Measurements from ENCODE around the gene HMGN4.
"Not testable (repeated sequence)": the region's sequence is repeated elsewhere in the genome, so short reads cannot be mapped to it uniquely, and the experiment has no call there.

HMGN4 gene

DNA sequence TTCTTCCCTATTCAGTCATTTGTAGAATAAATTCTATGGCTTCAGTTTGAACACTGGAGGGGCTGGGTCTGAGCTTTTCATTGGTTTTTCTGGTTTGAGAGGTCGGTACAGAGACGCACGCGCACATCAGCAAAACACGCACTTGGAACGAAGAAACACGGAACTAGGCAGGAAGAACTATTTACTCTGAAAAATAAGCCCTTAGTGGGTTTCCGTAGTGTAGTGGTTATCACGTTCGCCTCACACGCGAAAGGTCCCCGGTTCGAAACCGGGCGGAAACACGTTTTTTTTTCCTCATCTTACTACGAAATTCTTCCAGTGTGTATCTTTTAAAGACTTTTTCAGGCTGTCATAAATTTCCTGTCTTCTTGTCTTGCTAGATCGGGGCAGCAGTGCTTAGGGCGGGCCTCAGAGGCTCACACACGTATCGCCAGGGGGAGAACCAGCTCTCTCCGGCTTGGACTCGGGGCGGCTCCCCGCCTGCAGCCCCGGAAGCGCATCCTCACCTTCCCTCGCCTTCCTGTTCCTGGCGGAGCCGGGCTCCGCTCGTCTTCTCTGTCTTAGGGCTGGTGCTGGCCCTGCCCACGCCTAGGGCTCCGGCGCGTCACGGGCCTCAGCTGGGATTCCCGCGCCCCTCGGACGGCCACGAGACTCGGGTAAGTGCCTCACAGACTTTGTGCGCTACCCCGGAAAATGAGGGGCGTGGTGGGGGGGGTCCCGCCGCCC is at the start of gene HMGN4:
HMGN4 (plus strand) TSS at position 521 of the 726 bp plus-strand sequence. CDS start 6,841 bp downstream, outside the sequence.
- peak; percentile 93 for DNase-seq

DNA sequence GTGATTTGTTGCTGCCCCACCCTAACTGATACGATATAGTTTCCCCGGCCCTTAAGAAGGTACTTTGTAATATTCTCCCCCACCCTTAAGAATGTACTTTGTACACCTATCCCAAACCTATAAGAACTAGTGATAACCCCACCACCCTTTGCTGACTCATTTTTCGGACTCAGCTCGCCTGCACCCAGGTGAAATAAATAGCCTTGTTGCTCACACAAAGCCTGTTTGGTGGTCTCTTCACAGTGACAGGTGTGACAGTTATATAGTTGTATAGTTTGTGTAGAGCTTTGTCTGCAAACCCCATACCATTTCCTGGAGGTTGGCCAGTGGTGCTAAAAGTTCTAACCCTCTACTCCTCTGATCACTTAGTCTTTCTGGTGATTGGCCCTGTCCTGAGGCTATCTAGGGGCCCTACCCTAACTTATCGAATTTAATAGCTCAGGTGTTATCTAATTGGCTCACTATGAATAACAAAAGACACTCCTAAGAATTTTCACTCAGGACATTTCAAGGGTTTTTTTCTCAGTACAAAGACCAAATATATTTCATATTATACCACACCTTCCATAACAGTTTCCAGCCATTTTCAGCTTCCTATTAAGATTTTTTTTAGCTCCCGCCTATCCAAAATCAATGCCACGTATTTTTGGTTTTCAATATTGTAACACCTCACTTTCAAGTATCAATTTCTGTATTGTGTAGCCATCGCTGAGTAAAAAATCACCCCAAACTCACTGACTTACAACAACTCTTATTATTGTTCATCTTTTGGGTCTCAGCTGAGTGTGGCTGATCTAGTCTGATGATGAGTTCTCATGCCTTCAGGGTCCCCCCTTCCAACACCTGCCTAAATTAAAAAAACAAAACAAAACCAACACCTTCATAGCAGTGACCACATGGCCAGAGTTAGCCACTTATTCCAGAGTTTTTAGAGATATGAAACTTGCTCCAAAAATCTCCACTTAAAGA is 47.9 kb upstream of the HMGN4 start:
- no peak for DNase-seq

DNA sequence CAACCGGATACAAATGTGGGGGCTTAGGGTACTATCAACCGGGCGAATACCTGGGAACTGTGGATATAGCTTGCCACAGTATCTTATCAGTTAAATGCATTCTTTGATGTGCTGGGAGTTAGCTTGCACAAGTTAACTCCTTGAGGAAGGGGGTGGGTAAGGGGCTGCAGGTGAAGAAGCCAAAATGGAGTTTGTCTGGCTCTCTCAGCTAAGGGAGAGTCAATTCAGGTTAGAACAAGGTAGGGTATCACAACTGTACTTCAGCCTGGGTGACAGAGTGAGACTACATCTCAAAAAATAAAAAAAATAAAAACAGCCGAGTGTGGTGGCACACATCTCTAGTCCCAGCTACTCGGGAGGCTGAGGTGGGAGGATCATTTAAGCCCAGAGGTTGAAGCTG is 46.6 kb upstream of the HMGN4 start:
- DNase-seq = no peak

DNA sequence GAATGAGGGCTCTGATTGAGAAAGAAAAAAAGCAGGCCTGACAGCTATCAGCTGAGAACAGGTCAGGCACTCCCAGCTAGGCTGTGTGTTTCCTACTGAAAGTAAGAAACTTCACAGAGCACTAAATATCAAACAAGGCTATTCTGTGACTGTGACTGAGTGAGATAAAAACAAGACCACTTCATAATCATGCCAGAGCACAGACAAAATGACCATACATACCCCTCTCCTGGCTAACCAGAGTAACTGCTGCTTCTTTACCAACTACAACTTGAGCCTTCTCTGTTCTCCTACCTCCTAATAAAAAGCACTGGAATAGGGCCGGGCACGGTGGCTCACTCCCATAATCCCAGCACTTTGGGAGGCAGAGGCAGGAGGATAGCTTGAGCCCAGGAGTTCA is 44.9 kb upstream of the HMGN4 start:
- DNase-seq = peak; percentile 87

DNA sequence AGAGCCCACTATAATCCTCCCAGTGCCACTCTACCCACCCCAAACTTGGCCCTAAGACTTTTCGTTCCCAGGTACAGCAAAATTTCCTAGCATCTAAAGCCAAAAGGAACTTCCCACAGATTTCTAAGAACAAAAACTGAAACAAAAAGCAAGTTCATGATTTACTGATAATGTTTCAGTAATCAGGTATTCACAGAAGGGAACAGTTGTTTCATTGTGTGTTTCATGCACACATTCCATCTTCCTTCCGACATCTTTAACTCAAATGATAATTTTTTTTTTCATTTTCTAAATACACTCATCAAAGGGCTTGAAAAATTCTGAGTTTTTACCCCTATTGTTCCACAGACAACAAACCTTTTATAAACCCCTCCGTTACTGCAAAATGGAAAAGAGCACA is 44.0 kb upstream of the HMGN4 start:
- DNase-seq = no peak

DNA sequence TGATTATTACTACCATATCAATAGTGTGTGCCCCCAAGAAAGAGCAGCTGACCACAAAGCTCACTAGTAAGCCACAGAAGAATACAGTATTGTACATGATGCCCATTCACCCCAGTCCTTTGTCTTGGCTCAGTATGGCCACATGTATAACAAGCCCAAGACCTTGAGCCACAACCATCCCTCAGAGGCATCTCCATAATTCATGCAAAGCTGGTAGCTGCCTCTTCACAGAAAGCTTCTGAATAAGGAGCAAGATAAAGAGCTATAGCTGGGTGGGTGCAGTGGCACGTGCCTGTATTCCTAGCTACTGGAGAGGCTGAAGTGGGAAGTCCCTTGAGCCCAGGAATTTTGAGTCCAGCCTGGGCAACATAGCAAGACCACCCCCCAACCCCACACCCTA is 42.9 kb upstream of the HMGN4 start:
- no peak for DNase-seq

DNA sequence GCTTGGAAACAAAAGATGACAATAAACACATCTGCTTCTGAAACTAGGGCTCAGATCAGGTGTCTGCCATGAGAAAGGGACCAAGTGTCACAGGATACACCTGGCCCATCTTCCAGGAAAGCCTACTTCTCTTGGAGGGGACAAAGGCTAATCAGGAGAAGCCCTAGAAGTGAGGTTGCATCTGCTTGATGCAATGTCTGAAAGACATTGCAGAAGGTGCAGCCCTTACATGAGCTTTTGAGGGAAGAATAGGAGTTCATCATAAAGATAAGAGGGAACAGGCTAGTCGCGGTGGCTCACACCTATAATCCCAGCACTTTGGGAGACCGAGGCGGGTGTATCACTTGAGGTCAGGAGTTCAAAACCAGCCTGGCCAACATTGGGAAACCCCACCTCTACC is 40.6 kb upstream of the HMGN4 start:
- no peak for DNase-seq

DNA sequence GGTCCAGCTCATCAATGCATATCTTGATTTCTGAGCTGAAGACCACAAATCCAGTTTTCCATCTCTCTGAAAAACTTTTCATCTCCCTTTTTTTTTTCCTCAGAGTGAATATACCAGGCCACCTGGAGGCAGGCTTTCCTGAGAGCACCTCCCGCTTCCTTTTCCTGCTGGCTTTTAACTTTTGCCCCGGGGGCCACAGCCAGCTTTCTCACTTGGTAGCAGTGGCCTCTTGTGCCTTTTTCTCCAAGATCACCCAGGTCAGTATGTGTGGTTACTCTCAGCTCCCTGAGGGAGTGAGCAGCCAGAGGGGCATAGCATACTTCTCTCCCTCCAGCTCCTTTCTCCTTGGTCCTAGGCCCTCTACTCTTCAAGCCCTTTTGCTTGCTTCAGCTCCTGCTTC is 38.1 kb upstream of the HMGN4 start, which contains the start of gene BTN1A1:
BTN1A1 (plus strand) TSS at position 202 of the 400 bp plus-strand sequence. CDS start 984 bp downstream, outside the sequence.
- no peak for DNase-seq

DNA sequence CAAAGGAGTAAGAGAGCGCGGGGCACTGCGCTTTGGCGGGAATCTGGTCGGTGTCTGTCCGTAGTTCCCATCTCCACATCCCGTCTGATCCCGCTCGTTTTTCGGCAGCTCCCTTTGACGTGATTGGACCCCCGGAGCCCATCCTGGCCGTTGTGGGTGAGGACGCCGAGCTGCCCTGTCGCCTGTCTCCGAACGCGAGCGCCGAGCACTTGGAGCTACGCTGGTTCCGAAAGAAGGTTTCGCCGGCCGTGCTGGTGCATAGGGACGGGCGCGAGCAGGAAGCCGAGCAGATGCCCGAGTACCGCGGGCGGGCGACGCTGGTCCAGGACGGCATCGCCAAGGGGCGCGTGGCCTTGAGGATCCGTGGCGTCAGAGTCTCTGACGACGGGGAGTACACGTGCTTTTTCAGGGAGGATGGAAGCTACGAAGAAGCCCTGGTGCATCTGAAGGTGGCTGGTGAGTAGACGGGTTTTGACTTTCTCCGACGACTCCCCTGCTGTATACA is 36.6 kb upstream of the HMGN4 start:
- DNase-seq = no peak

DNA sequence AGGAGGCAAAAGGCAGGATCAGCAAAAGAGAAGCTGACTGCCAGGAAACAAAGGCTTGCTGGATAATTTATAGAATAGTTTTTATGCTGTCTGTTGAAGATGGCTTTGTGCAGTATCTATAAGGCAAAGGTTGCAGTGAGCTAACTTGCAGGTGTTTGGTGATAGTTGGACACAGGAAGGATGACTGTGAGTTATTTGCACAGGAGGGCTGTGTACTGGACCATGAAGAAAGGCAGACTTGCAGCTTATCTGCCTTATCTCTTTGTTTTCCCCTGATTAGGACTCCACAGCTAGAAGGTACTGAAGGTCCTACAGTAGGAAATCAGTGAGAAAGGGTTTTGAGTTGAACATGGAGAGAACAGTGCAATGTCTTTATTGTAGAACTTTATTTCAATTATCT is 36.0 kb upstream of the HMGN4 start:
- DNase-seq = no peak

DNA sequence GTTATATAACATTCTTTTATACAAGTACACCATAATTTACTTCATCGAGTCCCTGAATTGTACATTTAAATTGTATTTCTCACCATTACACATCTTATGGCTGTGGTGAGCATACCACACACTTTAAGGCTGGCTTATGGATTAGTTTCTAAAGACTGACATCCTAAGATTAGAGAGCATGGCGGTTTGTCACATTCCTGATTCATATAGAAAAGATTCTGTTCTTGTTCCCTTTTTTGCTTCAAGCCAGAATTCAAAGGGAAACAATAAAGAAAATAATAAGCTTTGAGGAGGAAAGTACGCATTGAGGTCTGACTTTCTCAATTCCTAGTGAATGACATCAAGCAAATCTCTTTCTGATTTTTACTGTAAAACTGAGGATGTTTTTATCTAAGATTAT is 35.5 kb upstream of the HMGN4 start:
- no peak for DNase-seq

DNA sequence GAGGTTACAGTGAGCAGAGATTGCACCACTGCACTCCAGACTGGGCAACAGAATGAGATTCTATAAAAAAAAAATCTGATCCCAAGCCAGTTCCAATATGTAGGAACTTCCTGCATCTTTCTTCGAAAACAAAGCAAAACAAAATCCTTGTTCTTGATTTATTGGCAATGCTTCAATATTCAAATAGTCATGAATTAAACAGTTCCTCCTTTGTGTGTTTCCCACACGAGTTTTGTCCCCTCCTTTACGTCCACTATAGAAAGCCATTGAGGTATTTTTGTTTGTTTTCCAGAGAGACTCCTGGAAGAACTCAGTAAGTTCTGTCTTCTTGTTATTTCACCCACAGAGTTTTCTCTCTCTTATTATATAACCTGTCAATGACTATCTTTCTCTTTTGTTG is 30.5 kb upstream of the HMGN4 start:
- DNase-seq = no peak

DNA sequence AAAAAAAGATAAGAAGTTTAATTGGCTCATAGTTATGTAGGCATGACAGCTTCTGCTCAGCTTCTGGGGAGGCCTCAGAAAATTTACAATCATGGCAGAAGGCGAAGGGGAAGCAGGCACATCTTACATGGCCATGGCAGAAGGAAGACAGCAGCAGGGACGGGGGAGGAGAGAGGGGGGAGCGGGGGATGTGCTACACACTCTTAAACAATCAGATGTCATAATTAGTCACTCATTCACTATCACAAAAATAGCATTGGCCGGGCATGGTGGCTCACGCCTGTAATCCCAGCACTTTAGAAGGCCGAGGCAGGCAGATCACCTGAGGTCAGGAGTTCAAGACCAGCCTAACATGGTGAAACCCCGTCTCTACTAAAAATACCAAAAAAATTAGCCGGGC is 27.1 kb upstream of the HMGN4 start:
- DNase-seq = not testable (repeated sequence)

DNA sequence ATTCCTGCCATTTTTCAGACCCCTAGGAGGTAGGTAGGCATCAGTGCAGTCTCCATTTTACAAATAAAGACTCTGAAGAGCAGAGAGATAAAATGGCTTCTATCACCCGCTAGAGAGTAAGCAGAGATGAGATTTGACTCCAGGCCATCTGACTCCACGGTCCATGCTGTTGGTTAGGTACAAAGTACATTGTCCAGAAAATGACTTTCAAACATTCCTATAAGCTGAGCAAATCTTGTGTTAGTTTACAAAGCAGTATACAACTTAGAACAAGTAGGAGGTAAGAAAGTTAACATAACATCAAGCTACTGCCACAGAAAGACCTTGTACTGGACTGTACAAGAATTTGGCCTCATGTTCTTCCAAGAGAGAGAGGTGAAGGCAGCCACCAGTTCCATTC is 23.2 kb upstream of the HMGN4 start:
- DNase-seq = no peak

DNA sequence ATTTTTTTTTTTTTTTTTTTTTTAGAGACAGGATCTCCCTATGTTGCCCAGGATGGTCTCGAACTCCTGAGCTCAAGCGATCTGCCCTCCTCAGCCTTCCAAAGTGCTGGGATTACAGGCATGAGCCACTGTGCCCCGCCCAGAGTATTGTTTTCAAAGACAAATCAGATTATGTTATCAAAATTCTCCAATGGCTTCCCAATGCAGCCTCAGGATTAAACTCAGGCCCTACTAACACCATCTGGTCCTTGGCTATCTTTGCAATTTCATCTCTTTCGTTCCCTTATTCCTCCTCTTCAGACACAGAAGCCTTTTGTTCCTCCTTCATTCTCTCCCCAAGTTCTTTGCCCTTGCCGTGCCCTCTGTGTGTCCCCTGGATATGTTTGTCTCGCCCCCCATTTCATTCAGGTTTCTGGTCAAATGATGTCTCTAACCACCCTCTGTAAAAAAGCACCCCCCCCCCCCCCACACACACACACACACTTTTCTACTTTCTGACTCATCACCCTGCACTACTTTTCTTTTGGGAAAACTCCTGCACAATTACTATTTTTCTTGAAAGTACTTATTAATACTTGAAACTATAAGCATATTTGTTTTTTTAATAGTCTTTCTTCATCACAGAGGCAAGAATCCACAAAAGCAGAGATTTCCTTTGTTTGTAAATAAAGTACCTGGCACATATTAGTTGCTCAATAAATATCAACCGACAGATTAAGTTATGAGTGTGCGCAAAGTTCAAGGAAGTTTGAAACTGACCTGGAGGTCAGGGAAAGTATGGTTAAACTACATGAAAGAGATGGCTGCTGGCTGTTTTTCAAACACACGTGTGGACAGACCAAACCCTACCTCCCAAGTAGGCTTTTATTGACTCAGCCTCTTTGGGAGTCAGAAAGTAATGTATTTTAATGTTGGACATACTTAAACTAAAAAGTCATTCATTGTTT is 21.4 kb upstream of the HMGN4 start:
- no peak for DNase-seq

DNA sequence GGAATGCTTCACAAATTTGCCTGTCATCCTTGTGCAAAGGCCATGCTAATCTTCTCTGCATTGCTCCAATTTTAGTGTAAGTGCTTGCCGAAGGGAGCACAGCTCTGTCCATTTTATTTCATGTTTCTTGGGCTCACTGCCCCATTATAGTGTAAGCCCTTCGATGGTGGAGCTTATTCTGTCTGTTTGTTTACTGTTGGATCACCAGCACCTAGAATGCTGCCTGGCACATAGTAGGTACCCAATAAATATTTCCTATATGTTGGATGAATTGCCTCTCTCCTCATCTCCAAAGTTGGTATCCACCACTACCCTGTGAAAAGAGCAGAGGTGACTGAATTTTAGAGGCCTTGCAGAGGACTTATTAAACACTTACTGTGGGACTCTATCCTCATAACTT is 18.8 kb upstream of the HMGN4 start:
- no peak for DNase-seq

DNA sequence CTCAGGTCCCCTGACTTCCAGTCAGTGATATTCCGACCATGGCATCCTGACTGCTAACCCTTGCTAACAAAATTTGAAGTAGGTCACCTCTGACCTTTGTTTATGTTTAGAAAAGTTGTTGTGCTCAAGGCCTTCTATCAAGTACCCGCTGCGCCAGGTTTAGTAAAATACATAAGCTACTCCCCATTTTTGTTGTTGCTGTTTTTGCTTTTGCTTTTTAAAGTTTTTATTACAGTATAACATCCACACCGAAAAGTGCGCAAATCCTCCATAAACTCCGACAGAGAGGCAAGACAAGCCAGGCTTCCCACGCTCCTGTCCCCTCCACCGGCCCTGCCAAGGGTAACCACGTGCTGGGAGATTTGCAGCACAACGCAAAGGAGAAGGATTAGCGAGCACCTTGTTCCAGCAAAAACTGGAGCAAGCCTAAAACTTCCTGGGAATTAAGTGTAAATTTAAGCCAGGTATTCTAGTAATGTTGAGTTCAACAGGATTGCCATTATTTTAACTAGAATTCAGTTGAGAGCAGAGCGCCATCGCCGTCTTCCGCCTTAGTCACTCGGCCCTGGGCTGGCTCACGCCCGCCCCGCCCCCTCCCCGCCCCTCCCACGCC is 17.8 kb upstream of the HMGN4 start:
- DNase-seq = peak; percentile 72

DNA sequence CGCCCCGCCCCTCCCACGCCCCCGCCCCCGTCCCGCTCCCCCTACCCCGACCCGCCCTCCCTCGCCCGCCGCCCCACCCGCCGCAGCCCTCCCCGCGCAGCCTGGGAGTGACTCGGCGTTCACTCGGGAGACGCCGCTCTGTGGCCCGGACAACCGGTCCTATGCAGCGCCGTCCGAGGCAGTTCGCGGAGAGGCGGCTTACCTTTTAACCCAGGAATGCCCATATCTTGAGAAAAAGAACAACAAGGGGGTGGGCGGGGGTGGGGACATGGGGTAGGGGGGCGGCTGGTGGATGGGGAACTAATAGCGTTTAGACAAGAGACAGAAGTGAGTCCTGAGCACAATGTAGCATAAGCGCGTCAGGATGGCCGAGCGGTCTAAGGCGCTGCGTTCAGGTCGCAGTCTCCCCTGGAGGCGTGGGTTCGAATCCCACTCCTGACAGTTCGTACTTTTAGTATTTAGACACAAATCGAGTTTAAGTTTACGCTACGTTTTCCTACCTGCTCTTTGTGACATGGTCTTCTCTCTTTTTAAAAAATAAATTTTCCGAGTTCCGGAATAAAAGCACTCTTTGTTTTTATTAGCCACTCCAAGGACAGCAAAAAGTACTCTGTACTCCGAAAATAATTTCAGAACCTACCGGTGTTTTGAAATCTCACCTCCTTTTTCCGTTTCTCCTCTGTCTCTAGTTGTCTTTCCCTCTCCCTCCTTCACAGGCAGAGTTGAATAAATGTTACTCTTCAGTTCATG is 17.1 kb upstream of the HMGN4 start:
- DNase-seq = peak; percentile 85

DNA sequence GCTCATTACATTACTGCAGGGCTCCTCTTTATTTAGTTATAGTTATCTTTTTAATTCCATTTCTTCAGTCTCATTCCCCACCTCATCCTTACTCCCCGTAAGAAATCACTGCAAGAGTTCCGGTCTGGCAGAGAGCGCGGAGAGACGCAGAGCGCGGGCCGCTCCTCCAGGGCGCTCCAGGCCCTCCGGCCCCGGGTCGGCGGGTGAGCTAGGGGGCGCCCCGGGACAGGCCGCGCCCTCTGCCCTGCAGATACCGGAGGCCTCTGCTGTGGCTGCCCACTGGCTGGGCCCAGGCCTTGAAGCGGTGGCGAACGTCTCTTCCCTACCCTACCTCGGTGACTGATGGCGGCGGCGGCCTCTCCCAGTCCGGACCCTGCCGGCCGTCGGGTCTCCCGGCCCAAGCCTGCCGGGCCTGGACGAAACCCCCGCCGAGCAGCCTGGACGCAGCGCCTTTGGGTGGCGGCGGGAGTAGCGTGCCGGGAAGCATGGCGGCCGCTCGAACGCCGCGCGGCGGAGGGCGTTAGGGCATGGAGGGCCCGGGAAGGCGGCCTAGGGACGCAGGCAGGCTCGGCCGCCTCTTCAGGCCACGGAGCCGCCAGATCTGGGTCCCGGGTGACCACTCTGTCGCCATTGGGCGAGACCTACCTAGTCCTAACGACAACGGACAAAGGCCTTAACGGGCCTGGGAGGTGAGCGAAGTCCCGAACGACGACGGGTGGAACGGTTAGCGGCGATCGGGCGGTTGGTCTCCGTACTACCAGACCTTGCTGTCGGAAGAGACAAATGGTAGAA is 16.4 kb upstream of the HMGN4 start:
- peak; percentile 78 for DNase-seq

DNA sequence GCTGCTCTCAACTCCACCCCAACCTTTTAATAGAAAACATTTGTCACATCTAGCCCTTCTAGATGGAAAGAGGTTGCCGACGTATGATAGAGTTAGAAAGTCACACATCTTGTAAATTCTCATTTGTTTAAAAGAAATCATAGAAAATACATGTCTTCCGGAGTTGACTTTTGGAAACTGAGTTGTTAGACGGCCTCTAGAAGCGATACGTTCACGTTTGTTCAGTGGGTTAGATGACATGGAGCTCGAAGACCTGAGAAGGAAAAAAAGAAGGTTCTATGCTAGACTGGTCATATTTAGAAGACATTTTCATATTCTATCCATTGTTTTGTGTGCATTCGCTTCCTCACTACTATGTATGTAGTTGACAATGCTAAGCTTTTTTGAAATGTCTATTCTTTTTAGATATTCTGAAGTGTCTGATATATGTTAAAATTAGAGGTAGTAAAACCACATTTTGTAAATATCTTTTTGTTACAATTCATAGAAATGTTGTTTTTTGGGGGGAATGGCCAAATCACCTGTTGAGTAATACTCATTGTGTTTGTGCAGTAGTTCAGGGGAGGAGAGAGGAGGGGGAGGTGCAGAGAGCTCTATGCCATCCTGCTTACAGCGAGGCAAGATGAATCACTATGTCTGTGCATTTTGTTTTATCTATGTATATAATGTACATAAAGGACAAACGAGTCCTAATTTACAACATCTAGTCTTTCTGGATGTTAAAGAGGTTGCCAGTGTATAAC is 15.5 kb upstream of the HMGN4 start:
- peak; percentile 68 for DNase-seq

Measured in hematopoietic multipotent progenitor cell treated with erythropoietin and hydrocortisone succinate and interleukin-3 and kit ligand, for 8 days (in vitro differentiated cells).